NCI-H69 (cell line): ENCODE measurements around the gene DIRAS1.
"Not testable (repeated sequence)": the region's sequence is repeated elsewhere in the genome, so short reads cannot be mapped to it uniquely, and the experiment has no call there.

Source experiments
- DNase-seq: peaks from one replicate; lab custom pipeline; 2025; lab: John Stamatoyannopoulos, UW

Gene DIRAS1

GRCh38 chr19:2676823-2677222, 44.3 kb downstream of the DIRAS1 start:
- DNase-seq: no peak

- DNase-seq: no peak
These were observed 45.3 kb downstream of the DIRAS1 start for GRCh38 chr19:2675892-2676291.

- DNase-seq: no peak
These were observed 51.0 kb downstream of the DIRAS1 start for GRCh38 chr19:2670217-2670616.

GRCh38 chr19:2668175-2668763, 52.9 kb downstream of the DIRAS1 start:
- DNase-seq: no peak

- not testable (repeated sequence) for DNase-seq
These were observed 53.8 kb downstream of the DIRAS1 start for GRCh38 chr19:2667349-2667748.

- DNase-seq: no peak
These were observed 54.7 kb downstream of the DIRAS1 start for GRCh38 chr19:2666344-2666994.

GRCh38 chr19:2665103-2665502, 56.1 kb downstream of the DIRAS1 start:
- no peak for DNase-seq
